ENCODE measurements around the gene C17orf107.

Gene C17orf107

GRCh38 chr17:4948166-4948930 lies 49.0 kb downstream of the C17orf107 start, which contains the start of gene PFN1:
TSS of gene PFN1 (minus strand) at chr17:4948530. CDS start at chr17:4948394, 136 bp downstream.
- Histone ChIP-seq H3K9ac (peak within 1 kb of the TSS; percentile 91 to 100 (median 99)), H3K4me1 (peaks cover 55 to 69% (median 65%) of the 10 kb centered on the region in 10 experiments), H3K4me3 (peak within 1 kb of the TSS; percentile 85 to 100 (median 98)), H3K9me3 (replicated peaks in 1 of 11) (no peaks in the 10 kb centered on the region), H3K36me3 (peaks cover 37 to 46% (median 44%) of the 10 kb centered on the region in 11 experiments), H3K27ac (peak within 1 kb of the TSS; percentile 91 to 99 (median 98)), H3K4me2 (peak within 1 kb of the TSS; percentile 79 to 100 (median 98)), H3K27me3 (no peaks in the 10 kb centered on the region), H4K20me1 (peaks cover 39 to 50% (median 47%) of the 10 kb centered on the region in 11 experiments)
- peak in 10 of 11 experiments; percentile 36 to 91 (median 81); a peak in 17 of 22 replicates for TF ChIP-seq Cebpa-rat (IDR thresholded peaks at IDR 0.05)

GRCh38 chr17:4948931-4949320 lies 49.6 kb downstream of the C17orf107 start:
- Histone ChIP-seq H3K4me3 (peak overlapping the region; percentile 85 to 100 (median 98)), H3K27me3 (no peaks in the 10 kb centered on the region), H3K27ac (peak overlapping the region; percentile 91 to 99 (median 98)), H3K9ac (peak overlapping the region; percentile 85 to 100 (median 99)), H3K36me3 (peaks cover 31 to 40% (median 38%) of the 10 kb centered on the region in 11 experiments), H3K9me3 (replicated peaks in 1 of 11) (no peaks in the 10 kb centered on the region), H4K20me1 (peaks cover 33 to 44% (median 41%) of the 10 kb centered on the region in 11 experiments), H3K4me2 (peak overlapping the region; percentile 79 to 100 (median 98)), H3K4me1 (peaks cover 55 to 69% (median 65%) of the 10 kb centered on the region in 10 experiments)
- TF ChIP-seq Cebpa-rat (IDR thresholded peaks at IDR 0.05): peak in 1 of 11 experiments; percentile 7; a peak in 2 of 22 replicates

- peak overlapping the region; percentile 85 to 100 (median 98) for H3K4me3 ChIP-seq
- peaks cover 26 to 34% (median 32%) of the 10 kb centered on the region in 11 experiments for H3K36me3 ChIP-seq
- TF ChIP-seq Cebpa-rat (IDR thresholded peaks at IDR 0.05): no peak
- peaks cover 52 to 67% (median 63%) of the 10 kb centered on the region in 10 experiments for H3K4me1 ChIP-seq
- H3K27ac ChIP-seq: peak overlapping the region; percentile 91 to 99 (median 98)
- no peaks in the 10 kb centered on the region for H3K27me3 ChIP-seq
- peak overlapping the region; percentile 79 to 100 (median 98) for H3K4me2 ChIP-seq
- peaks cover 27 to 38% (median 36%) of the 10 kb centered on the region in 11 experiments for H4K20me1 ChIP-seq
- no peaks in the 10 kb centered on the region for H3K9me3 ChIP-seq (replicated peaks in 1 of 11)
- peak overlapping the region; percentile 85 to 100 (median 99) for H3K9ac ChIP-seq
Measured at GRCh38 chr17:4949321-4950074, 50.2 kb downstream of the C17orf107 start.

GRCh38 chr17:4950075-4950745 lies 50.9 kb downstream of the C17orf107 start:
- Histone ChIP-seq H3K27me3 (no peaks in the 10 kb centered on the region), H3K4me1 (peaks cover 46 to 60% (median 56%) of the 10 kb centered on the region in 10 experiments), H3K4me2 (peak overlapping the region; percentile 92 to 100 (median 98)), H3K27ac (peak overlapping the region; percentile 91 to 99 (median 98)), H3K4me3 (peak overlapping the region; percentile 56 to 100 (median 97)), H4K20me1 (peaks cover 20 to 31% (median 29%) of the 10 kb centered on the region in 11 experiments), H3K36me3 (peaks cover 19 to 31% (median 25%) of the 10 kb centered on the region in 11 experiments), H3K9ac (peak overlapping the region; percentile 85 to 100 (median 99)), H3K9me3 (replicated peaks in 1 of 11) (no peaks in the 10 kb centered on the region)
- no peak for TF ChIP-seq Cebpa-rat (IDR thresholded peaks at IDR 0.05)

GRCh38 chr17:4950746-4951204 lies 51.4 kb downstream of the C17orf107 start, which contains the start of gene ENO3:
TSS of gene ENO3 (plus strand) at chr17:4951119. CDS start at chr17:4951830, 711 bp downstream.
- H3K4me3 ChIP-seq: peak within 1 kb of the TSS; percentile 56 to 100 (median 97)
- H3K27ac ChIP-seq: peak within 1 kb of the TSS; percentile 91 to 99 (median 98)

GRCh38 chr17:4951486-4951885 lies 52.1 kb downstream of the C17orf107 start:
- Histone ChIP-seq H3K4me1 (peaks cover 39 to 48% (median 46%) of the 10 kb centered on the region in 10 experiments), H3K36me3 (peaks cover 7 to 22% (median 13%) of the 10 kb centered on the region in 11 experiments), H3K27ac (peak overlapping the region in 10 of 11 experiments; percentile 93 to 99 (median 98); a peak in 18 of 22 replicates), H3K4me3 (peak overlapping the region in 9 of 10 experiments; percentile 56 to 100 (median 95); a peak in 17 of 20 replicates), H3K27me3 (no peaks in the 10 kb centered on the region), H3K9ac (peak overlapping the region; percentile 85 to 100 (median 99); a peak in 20 of 22 replicates), H3K4me2 (peak overlapping the region; percentile 92 to 100 (median 98)), H4K20me1 (peaks cover 7 to 18% (median 16%) of the 10 kb centered on the region in 11 experiments), H3K9me3 (replicated peaks in 1 of 11) (no peaks in the 10 kb centered on the region)
- TF ChIP-seq Cebpa-rat (IDR thresholded peaks at IDR 0.05): no peak

More at GRCh38 chr17:4950746-4951204, 51.4 kb downstream of the C17orf107 start, which contains the start of gene ENO3:
- peak within 1 kb of the TSS; percentile 92 to 100 (median 98) for H3K4me2 ChIP-seq
- H3K9ac ChIP-seq: peak within 1 kb of the TSS; percentile 85 to 100 (median 99)
- peaks cover 41 to 54% (median 51%) of the 10 kb centered on the region in 10 experiments for H3K4me1 ChIP-seq
- H3K27me3 ChIP-seq: no peaks in the 10 kb centered on the region
- peaks cover 14 to 25% (median 23%) of the 10 kb centered on the region in 11 experiments for H4K20me1 ChIP-seq
- H3K9me3 ChIP-seq (replicated peaks in 1 of 11): no peaks in the 10 kb centered on the region
- TF ChIP-seq Cebpa-rat (IDR thresholded peaks at IDR 0.05): no peak
- H3K36me3 ChIP-seq: peaks cover 14 to 28% (median 20%) of the 10 kb centered on the region in 11 experiments

Data from BLaER1 treated with 17β-estradiol and CSF1 and Interleukin-3, amounts not matched to agents 10 nM and 100 nM (cell line).